IgD-negative memory B cell (primary cell): Measurements from ENCODE around the gene KDM3B. TPM values are rescaled to one million over a fixed set of nuclear protein-coding genes. Genes with fewer than 3 reads are reported as not detected.

Experiments
- H3K27ac Mint-ChIP-seq, 3 donors: one replicate each; pipeline ENCODE4 v1.8.0; 2020 to 2022; ENCODE audit warnings: mild to moderate bottlenecking in 3 of 3, mixed read lengths in 3 of 3, moderate library complexity in 1 of 3
- H3K27me3 Mint-ChIP-seq: one replicate; pipeline ENCODE4 v1.8.0; 2021; ENCODE audit warnings: mixed read lengths
- H3K36me3 Mint-ChIP-seq: one replicate; pipeline ENCODE4 v1.8.0; 2020; ENCODE audit warnings: mild to moderate bottlenecking, mixed read lengths
- H3K4me1 Mint-ChIP-seq, 3 donors: one replicate each; pipeline ENCODE4 v1.8.0; 2020 to 2022; ENCODE audit warnings: mixed read lengths in 3 of 3, mild to moderate bottlenecking in 1 of 3
- H3K4me3 Mint-ChIP-seq, 4 donors: one replicate each; pipeline ENCODE4 v1.8.0; 2020 to 2022; ENCODE audit warnings: mild to moderate bottlenecking in 4 of 4, mixed read lengths in 4 of 4, moderate library complexity in 3 of 4
- H3K9me3 Mint-ChIP-seq, 3 donors: one replicate each; pipeline ENCODE4 v1.8.0; 2020 to 2021; ENCODE audit warnings: mixed read lengths in 3 of 3, mild to moderate bottlenecking in 1 of 3
- polyA plus RNA-seq: library from polyadenylated mRNA; unstranded; fragments of 300-500 nt; fragmentation: Illumina TruSeq; gene quantifications from one replicate; pipeline ENCODE4 v1.2.3, GENCODE V29; 2021

Gene KDM3B
- polyA plus RNA-seq, 1 donor from 2014 or later, result 18.1 TPM

DNA sequence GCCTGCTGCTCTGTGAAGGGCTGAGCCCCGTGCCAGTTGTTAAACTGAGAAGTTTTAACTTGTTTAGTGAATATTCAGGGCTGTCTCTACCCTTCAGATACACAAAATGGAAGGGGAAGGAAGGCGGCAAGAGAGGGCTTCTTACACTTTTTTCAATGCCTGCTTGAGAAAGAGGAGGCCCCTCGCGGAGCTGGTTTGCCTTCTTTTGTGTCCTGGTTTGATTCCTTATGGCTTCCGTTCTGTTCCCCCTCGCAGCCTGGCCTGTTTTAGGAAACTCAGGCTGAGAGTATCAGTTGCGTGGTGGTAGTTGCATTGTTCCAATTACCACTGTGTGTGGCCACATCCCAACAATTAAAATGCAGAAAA, 13.4 kb upstream of the KDM3B start:
- H3K4me3 Mint-ChIP-seq, result peak overlapping the region; percentile 91 to 98 (median 96)
- peaks cover 5% of the 10 kb centered on the region for H3K36me3 Mint-ChIP-seq
- H3K27ac Mint-ChIP-seq, result peak overlapping the region; percentile 87 to 92 (median 92)
- peaks cover 0 to 2% (median 0%) of the 10 kb centered on the region in 3 donors for H3K9me3 Mint-ChIP-seq
- H3K4me1 Mint-ChIP-seq, result peaks cover 20 to 28% (median 23%) of the 10 kb centered on the region in 3 donors
- H3K27me3 Mint-ChIP-seq, result no peaks in the 10 kb centered on the region

DNA sequence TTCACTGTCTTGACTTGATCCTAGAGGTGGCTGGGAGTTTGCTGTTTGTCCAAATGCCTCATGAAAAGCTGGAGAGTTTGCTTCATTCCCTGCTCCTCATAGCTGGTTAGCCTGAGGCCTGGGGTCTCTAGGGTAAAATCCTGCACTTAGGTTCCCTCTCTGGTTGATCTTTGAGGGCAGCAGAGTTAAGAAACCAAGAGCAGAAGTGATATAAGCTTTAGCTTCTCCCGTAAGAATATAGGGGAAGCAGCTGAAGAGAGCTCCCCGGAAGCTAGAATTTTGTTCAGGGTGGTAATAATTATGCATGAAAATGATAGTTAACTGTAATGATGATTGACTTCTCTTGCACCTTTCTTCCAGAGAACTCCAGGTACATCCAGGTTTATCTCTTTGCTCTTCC, 13.0 kb upstream of the KDM3B start:
- peaks cover 5% of the 10 kb centered on the region for H3K36me3 Mint-ChIP-seq
- peak overlapping the region; percentile 87 to 92 (median 92) for H3K27ac Mint-ChIP-seq
- no peaks in the 10 kb centered on the region for H3K27me3 Mint-ChIP-seq
- H3K4me3 Mint-ChIP-seq, result peak overlapping the region; percentile 91 to 98 (median 96)
- H3K4me1 Mint-ChIP-seq, result peaks cover 20 to 28% (median 23%) of the 10 kb centered on the region in 3 donors
- peaks cover 0 to 2% (median 0%) of the 10 kb centered on the region in 3 donors for H3K9me3 Mint-ChIP-seq

DNA sequence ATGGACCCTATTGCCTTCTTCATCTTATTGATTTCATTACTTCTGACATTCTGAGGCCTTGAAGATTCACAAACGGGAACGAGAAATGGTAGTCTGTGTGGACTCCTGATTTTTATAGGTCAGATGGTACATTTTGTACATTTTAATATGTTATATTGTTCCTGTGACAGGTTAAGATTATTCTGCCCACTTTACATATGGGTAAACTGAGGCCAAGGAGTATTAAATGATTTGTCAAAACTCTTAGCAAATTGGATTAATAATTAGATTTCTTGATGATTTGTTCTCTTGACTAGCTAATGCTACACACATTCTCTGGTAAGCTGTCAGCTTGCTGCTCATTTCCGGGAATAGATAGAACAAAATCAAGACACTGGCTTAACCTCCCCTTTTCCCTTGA, 12.5 kb upstream of the KDM3B start:
- peaks cover 5% of the 10 kb centered on the region for H3K36me3 Mint-ChIP-seq
- peaks cover 0 to 2% (median 0%) of the 10 kb centered on the region in 3 donors for H3K9me3 Mint-ChIP-seq
- no peaks in the 10 kb centered on the region for H3K27me3 Mint-ChIP-seq
- H3K4me1 Mint-ChIP-seq, result peaks cover 20 to 28% (median 23%) of the 10 kb centered on the region in 3 donors
- H3K27ac Mint-ChIP-seq, result peak overlapping the region; percentile 53 to 92 (median 87)
- peak overlapping the region in 3 of 4 donors; percentile 91 to 98 (median 93) for H3K4me3 Mint-ChIP-seq

DNA sequence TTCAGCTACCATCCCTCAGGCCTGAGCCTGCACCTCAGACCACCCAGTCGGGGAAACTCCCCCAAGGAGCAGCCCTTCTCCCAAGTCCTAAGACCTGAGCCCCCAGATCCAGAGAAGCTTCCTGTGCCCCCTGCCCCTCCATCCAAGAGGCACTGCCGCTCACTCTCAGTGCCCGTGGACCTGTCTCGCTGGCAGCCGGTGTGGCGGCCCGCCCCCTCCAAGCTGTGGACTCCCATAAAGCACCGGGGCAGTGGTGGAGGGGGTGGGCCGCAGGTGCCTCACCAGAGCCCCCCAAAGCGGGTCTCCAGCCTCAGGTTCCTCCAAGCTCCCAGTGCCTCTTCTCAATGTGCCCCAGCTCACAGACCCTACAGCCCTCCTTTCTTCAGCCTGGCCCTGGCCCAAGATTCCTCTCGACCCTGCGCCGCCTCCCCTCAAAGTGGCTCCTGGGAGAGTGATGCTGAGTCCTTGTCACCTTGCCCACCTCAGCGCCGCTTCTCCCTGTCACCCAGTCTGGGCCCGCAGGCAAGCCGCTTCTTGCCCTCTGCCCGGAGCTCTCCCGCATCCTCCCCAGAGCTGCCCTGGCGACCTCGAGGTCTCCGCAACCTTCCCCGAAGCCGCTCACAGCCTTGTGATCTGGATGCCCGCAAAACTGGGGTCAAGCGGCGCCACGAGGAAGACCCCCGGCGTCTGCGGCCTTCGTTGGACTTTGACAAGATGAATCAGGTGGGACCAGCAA, 7.4 kb upstream of the KDM3B start:
- Mint-ChIP-seq H3K27ac (no peak overlapping the region), H3K36me3 (peaks cover 10% of the 10 kb centered on the region), H3K4me3 (no peak overlapping the region), H3K27me3 (no peaks in the 10 kb centered on the region), H3K9me3 (no peaks in the 10 kb centered on the region), H3K4me1 (peaks cover 6 to 13% (median 11%) of the 10 kb centered on the region in 3 donors)

- Mint-ChIP-seq H3K27ac (peak overlapping the region in 1 of 3 donors; percentile 53), H3K27me3 (no peaks in the 10 kb centered on the region), H3K4me1 (peaks cover 6 to 12% (median 6%) of the 10 kb centered on the region in 3 donors), H3K36me3 (peaks cover 7% of the 10 kb centered on the region), H3K9me3 (peaks cover 0 to 3% (median 2%) of the 10 kb centered on the region in 3 donors), H3K4me3 (no peak overlapping the region)
Observed at GRCh38 chr5:138346889-138347288, 5.6 kb upstream of the KDM3B start.

DNA sequence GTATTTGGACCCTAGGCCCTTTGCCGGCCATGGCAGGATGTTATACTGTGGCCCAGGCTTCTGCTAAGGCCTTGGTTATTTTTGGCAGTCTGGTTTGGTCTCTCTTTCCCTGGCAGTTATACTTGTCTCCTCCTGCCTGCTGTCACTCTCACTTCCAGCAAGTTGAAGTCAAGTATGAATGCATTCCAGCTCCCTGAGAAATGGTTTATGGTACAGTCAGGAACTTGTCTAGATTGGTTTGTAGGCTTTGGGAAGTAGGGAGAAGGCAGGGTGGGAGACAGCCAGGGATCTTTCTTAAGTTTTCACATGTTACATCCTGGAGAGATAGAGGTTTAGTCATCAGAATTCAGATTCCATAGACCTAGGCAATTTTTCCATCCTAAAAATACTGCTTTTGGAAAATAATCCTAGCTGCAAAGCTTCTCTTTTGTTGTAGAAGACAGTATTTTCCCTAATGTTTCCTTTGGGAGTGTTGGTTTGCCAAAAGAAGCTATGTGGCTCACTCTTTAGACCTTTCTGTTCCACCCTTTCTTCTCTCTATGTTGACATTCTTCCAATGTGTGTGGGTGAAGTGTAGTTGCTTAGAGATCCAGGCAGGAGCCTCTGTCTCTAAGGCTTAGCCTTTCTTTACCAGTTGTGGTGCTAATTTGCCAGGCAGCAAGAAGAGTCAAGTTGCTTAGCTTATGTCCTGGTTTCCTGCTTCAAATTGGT, 2.5 kb upstream of the KDM3B start:
- H3K4me3 Mint-ChIP-seq, result peak overlapping the region in 2 of 4 donors; percentile 9 to 60
- peaks cover 0 to 5% (median 2%) of the 10 kb centered on the region in 3 donors for H3K9me3 Mint-ChIP-seq
- peak overlapping the region; percentile 40 to 85 (median 47) for H3K27ac Mint-ChIP-seq
- H3K4me1 Mint-ChIP-seq, result peaks cover 19 to 28% (median 22%) of the 10 kb centered on the region in 3 donors
- peaks cover 6% of the 10 kb centered on the region for H3K36me3 Mint-ChIP-seq
- no peaks in the 10 kb centered on the region for H3K27me3 Mint-ChIP-seq

- H3K27me3 Mint-ChIP-seq, result no peaks in the 10 kb centered on the region
- H3K4me3 Mint-ChIP-seq, result peak overlapping the region in 2 of 4 donors; percentile 9 to 60
- peaks cover 0 to 5% (median 2%) of the 10 kb centered on the region in 3 donors for H3K9me3 Mint-ChIP-seq
- H3K27ac Mint-ChIP-seq, result peak overlapping the region; percentile 40 to 85 (median 47)
- peaks cover 6% of the 10 kb centered on the region for H3K36me3 Mint-ChIP-seq
- peaks cover 25 to 33% (median 25%) of the 10 kb centered on the region in 3 donors for H3K4me1 Mint-ChIP-seq
Observed at GRCh38 chr5:138350563-138350890, 2.0 kb upstream of the KDM3B start.

DNA sequence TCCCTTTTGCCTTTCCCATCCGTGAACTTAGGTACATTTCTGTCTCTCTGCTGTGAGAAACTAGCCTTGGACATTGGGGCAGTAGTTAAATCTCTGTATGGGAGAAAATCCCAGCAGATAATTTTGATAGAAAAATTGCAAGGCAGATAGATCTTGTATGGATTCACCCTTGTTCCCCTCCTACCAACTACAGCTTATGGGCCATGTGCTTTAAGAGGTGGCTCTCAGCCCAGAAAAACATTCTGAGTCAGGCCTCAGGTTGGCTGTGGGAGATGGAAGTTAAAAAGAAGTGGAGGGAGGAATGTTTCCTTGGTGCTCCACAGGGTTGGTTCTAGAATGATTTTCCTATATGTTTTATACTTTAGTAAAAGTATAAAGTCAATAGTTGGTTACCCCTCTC, 1.4 kb upstream of the KDM3B start:
- peaks cover 1% of the 10 kb centered on the region for H3K36me3 Mint-ChIP-seq
- no peaks in the 10 kb centered on the region for H3K27me3 Mint-ChIP-seq
- peak overlapping the region in 2 of 3 donors; percentile 40 to 85 for H3K27ac Mint-ChIP-seq
- peaks cover 0 to 5% (median 2%) of the 10 kb centered on the region in 3 donors for H3K9me3 Mint-ChIP-seq
- H3K4me3 Mint-ChIP-seq, result peak overlapping the region in 1 of 4 donors; percentile 60
- peaks cover 30 to 38% (median 30%) of the 10 kb centered on the region in 3 donors for H3K4me1 Mint-ChIP-seq

- Mint-ChIP-seq H3K4me1 (peaks cover 32 to 42% (median 33%) of the 10 kb centered on the region in 3 donors), H3K4me3 (peak overlapping the region in 3 of 4 donors; percentile 60 to 84 (median 78)), H3K9me3 (peaks cover 0 to 5% (median 2%) of the 10 kb centered on the region in 3 donors), H3K27ac (peak overlapping the region in 1 of 3 donors; percentile 85), H3K27me3 (no peaks in the 10 kb centered on the region), H3K36me3 (peaks cover 1% of the 10 kb centered on the region)
Observed at GRCh38 chr5:138351517-138351916, 968 bp upstream of the KDM3B start.

DNA sequence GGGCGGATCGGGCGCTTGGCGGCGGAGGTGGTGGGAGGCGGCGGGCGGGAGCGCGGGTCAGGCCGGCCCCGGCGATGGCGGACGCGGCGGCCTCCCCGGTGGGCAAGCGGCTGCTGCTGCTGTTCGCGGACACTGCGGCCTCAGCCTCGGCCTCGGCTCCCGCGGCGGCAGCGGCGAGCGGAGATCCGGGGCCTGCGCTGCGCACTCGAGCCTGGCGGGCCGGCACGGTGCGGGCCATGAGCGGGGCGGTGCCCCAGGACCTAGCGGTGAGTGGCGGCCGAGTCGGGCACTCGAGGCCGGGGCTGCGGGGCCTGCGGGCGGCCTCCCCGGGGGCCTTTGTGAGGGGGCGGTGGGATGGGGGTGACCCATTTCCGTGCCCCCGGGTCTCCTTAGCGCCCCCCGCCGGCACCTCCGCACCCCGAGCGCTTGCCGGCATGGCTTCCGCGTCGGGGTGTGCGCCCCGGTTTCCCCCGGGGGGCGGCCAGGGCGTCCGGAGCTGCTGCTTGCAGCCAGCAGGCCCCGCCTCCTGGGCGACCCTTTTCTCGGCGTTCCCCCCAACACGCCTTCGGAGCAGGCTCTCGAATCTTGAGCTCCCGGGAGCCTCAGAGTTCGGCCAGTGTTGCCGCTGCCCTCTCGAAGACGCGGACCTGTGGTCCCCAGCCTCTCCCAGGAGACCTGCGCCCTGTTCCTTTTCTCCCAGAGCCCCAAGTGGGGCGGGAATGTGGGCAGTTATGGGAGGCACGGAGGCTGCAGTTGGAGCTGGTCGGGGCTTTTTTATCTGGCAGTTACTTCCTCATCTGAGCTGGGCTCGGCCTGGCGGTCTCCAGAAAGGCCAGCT, 456 bp downstream of the KDM3B start:
- peaks cover 33 to 42% (median 36%) of the 10 kb centered on the region in 3 donors for H3K4me1 Mint-ChIP-seq
- no peaks in the 10 kb centered on the region for H3K36me3 Mint-ChIP-seq
- H3K9me3 Mint-ChIP-seq, result peaks cover 0 to 5% (median 2%) of the 10 kb centered on the region in 3 donors
- no peaks in the 10 kb centered on the region for H3K27me3 Mint-ChIP-seq
- peak overlapping the region; percentile 91 to 99 (median 98) for H3K4me3 Mint-ChIP-seq
- H3K27ac Mint-ChIP-seq, result peak overlapping the region; percentile 95 to 98 (median 96)

GRCh38 chr5:138353560-138354080, 1.1 kb downstream of the KDM3B start:
- Mint-ChIP-seq H3K4me1 (peaks cover 33 to 42% (median 36%) of the 10 kb centered on the region in 3 donors), H3K27me3 (no peaks in the 10 kb centered on the region), H3K36me3 (no peaks in the 10 kb centered on the region), H3K27ac (peak overlapping the region; percentile 95 to 98 (median 96)), H3K9me3 (peaks cover 0 to 5% (median 2%) of the 10 kb centered on the region in 3 donors), H3K4me3 (peak overlapping the region; percentile 91 to 99 (median 98))

DNA sequence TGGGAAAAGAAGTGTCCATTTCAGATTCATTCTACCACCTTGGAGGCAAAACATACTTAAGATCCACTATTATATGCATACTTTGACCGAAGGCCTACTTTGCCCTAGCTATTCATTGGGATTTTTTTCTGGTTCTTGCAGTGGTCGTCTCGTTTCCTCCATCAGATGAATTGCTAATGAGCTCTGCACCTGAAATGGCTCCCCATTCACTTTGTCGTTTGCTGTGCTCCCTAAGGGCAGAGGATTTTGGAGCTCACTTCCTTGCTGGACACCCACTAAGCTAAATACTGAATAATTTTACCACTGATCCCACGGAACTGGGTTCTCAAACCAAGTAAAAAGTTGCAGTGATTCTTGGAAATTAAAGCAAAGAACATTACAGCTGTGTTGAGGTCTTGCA, 1.9 kb downstream of the KDM3B start:
- H3K9me3 Mint-ChIP-seq, result peaks cover 0 to 5% (median 2%) of the 10 kb centered on the region in 3 donors

GRCh38 chr5:138354926-138355378, 2.5 kb downstream of the KDM3B start:
- H3K9me3 Mint-ChIP-seq, result peaks cover 0 to 5% (median 2%) of the 10 kb centered on the region in 3 donors
- peak overlapping the region; percentile 91 to 99 (median 98) for H3K4me3 Mint-ChIP-seq
- H3K4me1 Mint-ChIP-seq, result peaks cover 37 to 45% (median 40%) of the 10 kb centered on the region in 3 donors
- no peaks in the 10 kb centered on the region for H3K36me3 Mint-ChIP-seq
- H3K27me3 Mint-ChIP-seq, result no peaks in the 10 kb centered on the region
- H3K27ac Mint-ChIP-seq, result peak overlapping the region; percentile 95 to 98 (median 96)

More for the DNA sequence above, 1.9 kb downstream of the KDM3B start:
- Mint-ChIP-seq H3K4me1 (peaks cover 33 to 42% (median 36%) of the 10 kb centered on the region in 3 donors), H3K27ac (peak overlapping the region; percentile 95 to 98 (median 96)), H3K27me3 (no peaks in the 10 kb centered on the region), H3K4me3 (peak overlapping the region; percentile 91 to 99 (median 98)), H3K36me3 (no peaks in the 10 kb centered on the region)

- Mint-ChIP-seq H3K27ac (no peak overlapping the region), H3K4me1 (peaks cover 30 to 38% (median 38%) of the 10 kb centered on the region in 3 donors), H3K4me3 (peak overlapping the region in 2 of 4 donors; percentile 39 to 50), H3K9me3 (no peaks in the 10 kb centered on the region), H3K27me3 (no peaks in the 10 kb centered on the region), H3K36me3 (no peaks in the 10 kb centered on the region)
Observed at GRCh38 chr5:138359621-138360020, 7.1 kb downstream of the KDM3B start.
